Endothelial cell of umbilical vein (primary cell): Measurements from ENCODE around the gene KRTAP10-1. TPM values are rescaled to one million over a fixed set of nuclear protein-coding genes. Genes with fewer than 3 reads are reported as not detected.

Experiments used
- BruUV-seq: library from RNA; stranded (reverse); fragments of 400-500 nt; replicated peaks from 2 replicates; lab custom pipeline; 2021; lab: Mats Ljungman, UMichigan
- CTCF ChIA-PET: fragments of 300-600, 350-600 bp; sonication (Branson Sonifier 250); formaldehyde crosslinking; loops from one replicate; lab custom pipeline; 2021; ENCODE audit warnings: antibody characterized with exemption, inconsistent platforms; lab: Charles Lee
- POLR2A ChIA-PET: fragments of 300-600, 350-600 bp; sonication (Branson Sonifier 250); formaldehyde crosslinking; loops from one replicate; lab custom pipeline; 2021; ENCODE audit warnings: antibody characterized with exemption, inconsistent platforms; lab: Charles Lee
- DNase-seq: peaks from one replicate; pipeline ENCODE4 v3.0.0-alpha.2; 2011; ENCODE audit warnings: low read depth, low spot score
- FAIRE-seq: peaks from 2 replicates; lab custom pipeline; 2011; peaks lifted over from hg19 to GRCh38; lab: Jason Lieb, UNC
- H2AFZ ChIP-seq: 2 replicates; pipeline ENCODE4 v1.6.0; 2012; ENCODE audit warnings: low read depth, low read length, control low read depth, inconsistent platforms
- H3K27ac ChIP-seq: 2 replicates; pipeline ENCODE4 v1.5.1; 2011; ENCODE audit warnings: low read depth, mild to moderate bottlenecking, control low read depth, low read length, moderate library complexity; ENCODE audit not compliant: insufficient read depth
- H3K27me3 ChIP-seq, 2 experiments: 2 replicates each; pipeline versions ENCODE4 v1.6.0 to v1.6.1; 2011; ENCODE audit warnings: low read length in 2 of 2, mixed read lengths in 1 of 2; ENCODE audit not compliant: control insufficient read depth in 2 of 2, insufficient read depth in 2 of 2
- H3K36me3 ChIP-seq, 2 experiments: 2 replicates in 1 of 2; 3 replicates in 1 of 2; pipeline ENCODE4 v1.5.1; 2011; ENCODE audit warnings: low read length in 2 of 2, mild to moderate bottlenecking in 1 of 2, moderate library complexity in 1 of 2; ENCODE audit not compliant: control insufficient read depth in 2 of 2, insufficient read depth in 2 of 2; ENCODE audit errors: extremely low read depth in 1 of 2
- H3K4me1 ChIP-seq: 3 replicates; pipeline ENCODE4 v1.5.1; 2011; ENCODE audit warnings: mild to moderate bottlenecking, low read length; ENCODE audit not compliant: control insufficient read depth, insufficient read depth; ENCODE audit errors: extremely low read depth
- H3K4me2 ChIP-seq: 2 replicates; pipeline ENCODE4 v1.6.1; 2011; ENCODE audit warnings: low read length, control low read depth, mixed read lengths; ENCODE audit not compliant: insufficient read depth
- H3K4me3 ChIP-seq, 3 experiments: fragments of 200-600 bp in 1 of 3; sonication (generic), shearing (Covaris generic) in 1 of 3; replicated peaks in 1 of 3; 2 replicates each; pipeline ENCODE4 v1.5.1; 2011 to 2016; ENCODE audit warnings: control low read depth in 3 of 3, low read length in 3 of 3, mild to moderate bottlenecking in 2 of 3, inconsistent platforms in 1 of 3, low read depth in 1 of 3, moderate library complexity in 1 of 3; ENCODE audit not compliant: insufficient read depth in 1 of 3
- H3K79me2 ChIP-seq: 2 replicates; pipeline ENCODE4 v1.6.0; 2012; ENCODE audit warnings: low read length, inconsistent platforms; ENCODE audit not compliant: control insufficient read depth, insufficient read depth
- H3K9ac ChIP-seq: replicated peaks from 2 replicates; pipeline ENCODE3; 2011; ENCODE audit warnings: low read length, control low read depth; ENCODE audit not compliant: insufficient read depth; ENCODE audit errors: extremely low read depth
- H3K9me1 ChIP-seq: replicated peaks from 3 replicates; pipeline ENCODE4 v1.6.0; 2011; ENCODE audit warnings: mild to moderate bottlenecking, low read length; ENCODE audit not compliant: control insufficient read depth, insufficient read depth; ENCODE audit errors: extremely low read depth
- H3K9me3 ChIP-seq: replicated peaks from 2 replicates; pipeline ENCODE4 v1.5.1; 2012; ENCODE audit warnings: low read length, inconsistent platforms; ENCODE audit not compliant: control insufficient read depth, insufficient read depth
- H4K20me1 ChIP-seq: replicated peaks from 2 replicates; pipeline ENCODE3; 2011; ENCODE audit warnings: mild to moderate bottlenecking, low read length; ENCODE audit not compliant: control insufficient read depth, insufficient read depth; ENCODE audit errors: extremely low read depth
- EZH2 ChIP-seq: IDR thresholded peaks from 2 replicates; pipeline ENCODE4 v1.6.1; 2012; ENCODE audit warnings: borderline replicate concordance, low read depth, mild to moderate bottlenecking, moderate library complexity, low read length, inconsistent platforms; ENCODE audit not compliant: severe bottlenecking
- FOS ChIP-seq: IDR thresholded peaks from 2 replicates; pipeline ENCODE4 v1.6.1; 2011; ENCODE audit warnings: mild to moderate bottlenecking, low read length, moderate library complexity, borderline replicate concordance; ENCODE audit not compliant: insufficient read depth
- GATA2 ChIP-seq: IDR thresholded peaks from 2 replicates; pipeline ENCODE4 v1.7.0; 2011; ENCODE audit warnings: low read depth, mild to moderate bottlenecking, moderate library complexity, mixed read lengths, low read length; ENCODE audit not compliant: insufficient read length, insufficient read depth
- JUN ChIP-seq: IDR thresholded peaks from 2 replicates; pipeline ENCODE4 v1.6.1; 2011; ENCODE audit warnings: borderline replicate concordance, low read depth; ENCODE audit not compliant: insufficient read length, insufficient read depth
- MYC ChIP-seq: IDR thresholded peaks from one replicate; pipeline ENCODE4 v1.6.1; 2011; ENCODE audit warnings: mild to moderate bottlenecking, low read depth, low read length
- POLR2A ChIP-seq: IDR thresholded peaks from 2 replicates; pipeline ENCODE4 v1.6.1; 2012; ENCODE audit warnings: low read depth, mild to moderate bottlenecking, control low read depth, low read length
- POLR2AphosphoS5 ChIP-seq: IDR thresholded peaks from 2 replicates; pipeline ENCODE4 v1.6.1; 2012; ENCODE audit warnings: low read depth, mild to moderate bottlenecking, control low read depth, low read length, moderate library complexity; ENCODE audit not compliant: insufficient read depth
- dilution Hi-C: fragments of 300-500 bp; cut with MboI; formaldehyde crosslinking; loops from one replicate; pipeline ENCODE4 v1.15.0; 2019; ENCODE audit warnings: low sequenced_read_pairs; ENCODE audit not compliant: extremely low pct_ligation_motif_present
- intact Hi-C: fragments of 100-400 bp; cut with micrococcal nuclease; formaldehyde crosslinking; loops from one replicate; pipeline ENCODE4 v1.10.0; 2022
- polyA plus RNA-seq, 4 experiments: library from polyadenylated mRNA; depleted of rRNA in 3 of 4; stranded (reverse) in 3 of 4; unstranded in 1 of 4; fragments of >200 nt; gene quantifications; 2 replicates each; pipeline versions ENCODE4 v1.2.1 to v1.2.3, GENCODE V29; 2011 to 2012; ENCODE audit warnings: missing spikeins in 1 of 4
- total RNA-seq: library from RNA; stranded (reverse); gene quantifications from 2 replicates; pipeline ENCODE4 v1.2.3, GENCODE V29; 2021
- TF ChIP-seq, protein P1 (sequence below): IDR thresholded peaks from 2 replicates; pipeline ENCODE4 v1.6.1; 2011; ENCODE audit not compliant: insufficient read depth, insufficient read length

Gene KRTAP10-1
- total and polyA plus RNA-seq, 2 donors (not counting 3 experiments of a cell fraction or from before 2014, with no cell fraction given): not detected

DNA sequence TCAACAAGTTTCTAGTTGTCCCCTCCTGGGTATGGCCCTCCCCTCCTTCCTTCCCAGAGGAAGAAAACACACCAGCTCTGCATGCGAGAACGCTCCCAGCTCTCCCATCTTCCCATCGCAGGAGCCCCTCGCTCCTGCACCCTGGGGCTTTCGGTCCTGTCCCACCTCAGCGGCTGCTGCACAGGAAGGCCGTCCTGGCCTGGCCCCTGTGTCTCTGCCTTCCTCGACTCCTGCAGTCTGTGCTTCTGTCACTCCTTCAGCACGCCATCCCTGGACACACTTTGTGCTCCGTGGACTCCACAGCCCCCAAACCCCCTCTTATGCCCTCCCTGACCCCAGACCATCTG lies 23.2 kb downstream of the KRTAP10-1 start:
- Histone ChIP-seq H4K20me1 (no peaks in the 10 kb centered on the region), H3K4me3 (no peak overlapping the region), H3K79me2 (no peaks in the 10 kb centered on the region), H3K27ac (no peak overlapping the region), H3K27me3 (no peaks in the 10 kb centered on the region), H3K36me3 (no peaks in the 10 kb centered on the region), H3K4me1 (no peaks in the 10 kb centered on the region), H2AFZ (no peak overlapping the region), H3K4me2 (no peak overlapping the region), H3K9me3 (no peaks in the 10 kb centered on the region), H3K9me1 (no peaks in the 10 kb centered on the region), H3K9ac (no peak overlapping the region)
- TF ChIP-seq EZH2: no peak
- no peak for TF ChIP-seq JUN
- no peak for TF ChIP-seq MYC
- no peak for TF ChIP-seq FOS
- no peak for TF ChIP-seq POLR2A
- no peak for TF ChIP-seq GATA2
- dilution Hi-C loops: no loop called here
- intact Hi-C loops: loop anchor here (10.0 kb wide), 1 partner anchor 418 kb away; no protein-coding TSS in a partner anchor
- FAIRE-seq (no peak), DNase-seq (no peak)
- ChIA-PET CTCF (interaction anchor here (1.7 kb wide), 1 partner anchor 277 kb away, joined by 9 read pairs; no protein-coding TSS in a partner anchor), POLR2A (no interaction called here)
- BruUV-seq: no TSS peak

DNA sequence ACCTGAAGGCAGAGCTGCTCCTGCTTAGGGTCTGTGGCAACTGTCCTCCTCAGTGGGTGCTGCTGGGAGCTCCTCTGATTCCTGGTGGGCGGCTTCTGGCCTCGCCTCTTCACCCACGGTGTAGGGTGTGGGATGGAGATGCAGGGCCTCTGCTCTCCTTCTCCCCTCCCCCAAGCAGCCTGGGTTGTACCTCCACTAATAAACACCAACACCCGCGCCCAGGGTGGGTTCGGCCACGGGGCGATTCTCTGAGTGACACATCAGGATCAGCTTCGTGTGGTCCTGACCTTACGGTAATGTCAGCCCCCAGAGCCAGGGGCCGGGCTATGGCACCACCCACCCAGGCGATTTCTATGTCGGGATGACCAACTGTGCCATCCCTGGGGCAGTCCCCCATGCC lies 23.7 kb downstream of the KRTAP10-1 start:
- Histone ChIP-seq H2AFZ (no peak overlapping the region), H3K27me3 (no peaks in the 10 kb centered on the region), H3K9me3 (no peaks in the 10 kb centered on the region), H3K79me2 (no peaks in the 10 kb centered on the region), H3K4me3 (no peak overlapping the region), H3K27ac (no peak overlapping the region), H3K9ac (no peak overlapping the region), H3K36me3 (no peaks in the 10 kb centered on the region), H3K4me2 (no peak overlapping the region), H3K4me1 (no peaks in the 10 kb centered on the region), H4K20me1 (no peaks in the 10 kb centered on the region), H3K9me1 (no peaks in the 10 kb centered on the region)
- no peak for TF ChIP-seq JUN
- TF ChIP-seq POLR2AphosphoS5: no peak
- TF ChIP-seq, protein P1, sequence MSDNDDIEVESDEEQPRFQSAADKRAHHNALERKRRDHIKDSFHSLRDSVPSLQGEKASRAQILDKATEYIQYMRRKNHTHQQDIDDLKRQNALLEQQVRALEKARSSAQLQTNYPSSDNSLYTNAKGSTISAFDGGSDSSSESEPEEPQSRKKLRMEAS: no peak
- no peak for TF ChIP-seq GATA2
- TF ChIP-seq FOS: no peak
- TF ChIP-seq EZH2: no peak
- TF ChIP-seq POLR2A: no peak
- CTCF ChIA-PET: interaction anchor here (1.7 kb wide), 1 partner anchor 277 kb away, joined by 9 read pairs; no protein-coding TSS in a partner anchor
- DNase-seq: no peak
- POLR2A ChIA-PET: no interaction called here
- BruUV-seq: no TSS peak
- intact Hi-C loops: loop anchor here (10.0 kb wide), 1 partner anchor 418 kb away; no protein-coding TSS in a partner anchor
- no peak for FAIRE-seq
- dilution Hi-C loops: no loop called here
